Muscle of leg (tissue), 11 donors: ENCODE data around the gene PTPRG. TPM values are rescaled to one million over a fixed set of nuclear protein-coding genes. Genes with fewer than 3 reads are reported as not detected.

Experiments
- DNase-seq: peaks from one replicate; pipeline ENCODE4 v3.0.0; 2013
- H3K27ac ChIP-seq: one replicate; pipeline ENCODE4 v1.5.1; 2013; ENCODE audit warnings: mild to moderate bottlenecking, low read length, control low read depth
- H3K27me3 ChIP-seq: one replicate; pipeline ENCODE4 v1.6.1; 2013; ENCODE audit warnings: low read length; ENCODE audit not compliant: control insufficient read depth, insufficient read depth
- H3K36me3 ChIP-seq: one replicate; pipeline ENCODE4 v1.6.1; 2013; ENCODE audit warnings: low read length; ENCODE audit not compliant: control insufficient read depth, insufficient read depth
- H3K4me1 ChIP-seq: one replicate; pipeline ENCODE4 v1.6.1; 2013; ENCODE audit warnings: low read length; ENCODE audit not compliant: control insufficient read depth, insufficient read depth
- H3K4me3 ChIP-seq: one replicate; pipeline ENCODE4 v1.5.1; 2013; ENCODE audit warnings: low read length, control low read depth
- H3K9me3 ChIP-seq: replicated peaks from 2 replicates; pipeline ENCODE4 v1.6.1; 2013; ENCODE audit warnings: low read depth, low read length; ENCODE audit not compliant: control insufficient read depth
- WGBS: methylation state at CpG from one replicate; pipeline ENCODE4 v1.1.5; 2013; ENCODE audit warnings: missing lambda C conversion rate; ENCODE audit not compliant: insufficient coverage; 5-methylcytosine and 5-hydroxymethylcytosine counted together
- polyA plus RNA-seq, 8 donors: library from polyadenylated mRNA; unstranded; fragments of 120-200 nt; gene quantifications; one replicate each; pipeline versions ENCODE4 v1.2.1 to v1.2.3, GENCODE V29; 2013; ENCODE audit warnings: inconsistent platforms in 1 of 8, low replicate concordance in 1 of 8; ENCODE audit not compliant: insufficient read length in 8 of 8, insufficient read depth in 1 of 8
- total RNA-seq: library from RNA; stranded (reverse); fragments of 120-200 nt; gene quantifications from one replicate; pipeline ENCODE4 v1.2.4, GENCODE V29; 2013

PTPRG gene
- total and polyA plus RNA-seq, 9 donors: 15.7 to 45.7 (median 30.8) TPM

DNA sequence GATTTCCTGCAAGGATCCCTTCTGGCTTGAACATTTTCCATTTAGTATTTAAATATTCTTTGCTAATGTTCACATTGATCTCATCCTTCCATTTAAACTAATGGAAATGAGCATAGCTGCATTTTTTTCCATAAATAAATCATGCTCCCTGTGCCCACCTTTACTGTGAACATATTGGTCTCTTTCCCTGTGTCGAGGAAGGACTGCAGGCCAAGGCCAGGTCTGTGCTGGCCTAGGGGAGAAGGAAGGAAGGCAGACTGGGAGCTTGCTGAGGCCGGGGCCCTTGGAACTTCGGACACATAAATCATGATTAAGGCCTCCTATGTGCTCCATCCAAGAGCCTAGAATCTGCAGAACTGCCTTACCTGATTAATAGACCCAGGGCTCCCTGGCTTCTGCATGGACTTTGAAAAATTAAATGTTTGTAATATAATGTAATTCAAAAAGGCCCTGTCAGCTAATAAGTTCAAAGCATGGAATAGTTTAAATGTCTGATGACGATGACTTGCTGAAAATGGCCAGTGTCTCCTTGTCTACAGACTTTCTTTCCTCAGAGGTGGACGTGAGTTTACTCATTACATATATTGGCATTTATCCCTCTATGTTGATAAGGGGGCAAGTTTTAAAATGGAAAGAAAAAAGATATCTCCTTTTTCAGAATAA lies 636.1 kb downstream of the PTPRG start:
- WGBS: 63% methylated on average over 2 of the region's 5 CpGs
- H3K27ac ChIP-seq: no peak overlapping the region
- H3K4me1 ChIP-seq: no peaks in the 10 kb centered on the region
- no peak for DNase-seq
- no peaks in the 10 kb centered on the region for H3K9me3 ChIP-seq
- H3K36me3 ChIP-seq: peaks cover 24% of the 10 kb centered on the region
- H3K27me3 ChIP-seq: no peaks in the 10 kb centered on the region
- H3K4me3 ChIP-seq: no peak overlapping the region

DNA sequence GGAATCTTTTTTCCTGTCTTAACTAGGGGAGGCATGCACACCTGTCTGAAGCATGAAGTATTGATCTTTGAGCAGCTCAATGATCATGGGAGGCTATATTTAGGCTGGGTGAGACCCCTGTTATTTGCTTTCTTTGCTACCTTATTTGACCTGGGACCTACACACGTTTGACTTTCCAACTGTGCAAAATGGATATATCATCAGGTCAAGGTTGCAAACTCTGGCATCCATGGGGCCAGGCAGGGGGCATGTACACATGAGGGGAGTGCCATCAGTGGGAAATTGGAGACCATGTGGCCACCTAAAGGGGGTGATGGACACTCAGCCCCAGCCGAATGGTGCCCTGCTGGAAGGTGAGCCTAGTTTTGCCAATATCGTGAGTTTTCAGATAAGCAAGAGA lies 637.8 kb downstream of the PTPRG start:
- DNase-seq: no peak
- H3K9me3 ChIP-seq: no peaks in the 10 kb centered on the region
- H3K4me1 ChIP-seq: no peaks in the 10 kb centered on the region
- peaks cover 29% of the 10 kb centered on the region for H3K36me3 ChIP-seq
- 70% methylated on average over 1 of the region's 3 CpGs for WGBS
- no peak overlapping the region for H3K4me3 ChIP-seq
- H3K27me3 ChIP-seq: no peaks in the 10 kb centered on the region
- no peak overlapping the region for H3K27ac ChIP-seq

DNA sequence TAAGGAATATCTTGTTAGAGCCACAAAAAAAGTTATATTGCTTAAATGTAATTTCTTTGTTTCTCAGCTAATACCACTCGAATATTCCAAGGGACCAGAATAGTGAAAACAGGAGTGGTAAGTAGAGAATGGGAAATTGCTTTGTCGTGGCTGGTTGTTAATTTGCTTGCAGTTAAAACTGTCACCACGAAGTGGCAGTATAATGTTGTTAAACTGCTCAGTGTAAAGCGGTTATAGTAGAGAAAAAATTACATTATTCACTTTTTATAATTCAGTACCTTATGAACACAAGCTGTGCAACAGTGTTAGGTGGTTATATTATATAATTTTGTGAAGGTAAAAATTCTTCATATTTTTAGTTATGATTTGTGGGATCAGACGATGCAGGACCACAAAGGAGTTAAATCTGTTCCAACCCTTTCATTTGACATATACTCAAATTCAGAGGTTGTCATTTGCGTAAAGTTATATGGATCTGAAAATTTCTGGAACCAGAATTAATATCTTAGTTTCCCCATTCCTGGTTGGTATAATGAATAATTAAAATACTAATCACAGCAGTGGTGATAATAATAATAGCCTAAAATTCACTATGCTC lies 640.2 kb downstream of the PTPRG start:
- no peak overlapping the region for H3K27ac ChIP-seq
- no CpG with 5 or more reads among the region's 6 CpGs for WGBS
- peaks cover 30% of the 10 kb centered on the region for H3K36me3 ChIP-seq
- no peaks in the 10 kb centered on the region for H3K4me1 ChIP-seq
- peak; percentile 51 for DNase-seq
- H3K27me3 ChIP-seq: no peaks in the 10 kb centered on the region
- no peaks in the 10 kb centered on the region for H3K9me3 ChIP-seq
- H3K4me3 ChIP-seq: no peak overlapping the region

DNA sequence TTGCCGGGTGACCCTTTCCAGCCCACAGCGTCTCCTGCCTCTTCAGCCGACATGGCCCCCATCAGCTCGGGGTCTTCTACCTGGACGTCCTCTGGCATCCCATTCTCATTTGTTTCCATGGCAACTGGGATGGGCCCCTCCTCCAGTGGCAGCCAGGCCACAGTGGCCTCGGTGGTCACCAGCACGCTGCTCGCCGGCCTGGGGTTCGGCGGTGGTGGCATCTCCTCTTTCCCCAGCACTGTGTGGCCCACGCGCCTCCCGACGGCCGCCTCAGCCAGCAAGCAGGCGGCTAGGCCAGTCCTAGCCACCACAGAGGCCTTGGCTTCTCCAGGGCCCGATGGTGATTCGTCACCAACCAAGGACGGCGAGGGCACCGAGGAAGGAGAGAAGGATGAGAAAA lies 641.8 kb downstream of the PTPRG start:
- 95% methylated on average over 20 of the region's 22 CpGs for WGBS
- H3K4me3 ChIP-seq: no peak overlapping the region
- H3K27ac ChIP-seq: no peak overlapping the region
- no peak for DNase-seq
- no peaks in the 10 kb centered on the region for H3K9me3 ChIP-seq
- H3K4me1 ChIP-seq: no peaks in the 10 kb centered on the region
- peaks cover 30% of the 10 kb centered on the region for H3K36me3 ChIP-seq
- no peaks in the 10 kb centered on the region for H3K27me3 ChIP-seq

DNA sequence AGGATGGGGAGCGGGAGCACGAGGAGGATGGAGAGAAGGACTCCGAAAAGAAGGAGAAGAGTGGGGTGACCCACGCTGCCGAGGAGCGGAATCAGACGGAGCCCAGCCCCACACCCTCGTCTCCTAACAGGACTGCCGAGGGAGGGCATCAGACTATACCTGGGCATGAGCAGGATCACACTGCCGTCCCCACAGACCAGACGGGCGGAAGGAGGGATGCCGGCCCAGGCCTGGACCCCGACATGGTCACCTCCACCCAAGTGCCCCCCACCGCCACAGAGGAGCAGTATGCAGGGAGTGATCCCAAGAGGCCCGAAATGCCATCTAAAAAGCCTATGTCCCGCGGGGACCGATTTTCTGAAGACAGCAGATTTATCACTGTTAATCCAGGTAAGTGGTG lies 642.2 kb downstream of the PTPRG start:
- 93% methylated on average over 12 of the region's 19 CpGs for WGBS
- Histone ChIP-seq H3K4me1 (no peaks in the 10 kb centered on the region), H3K4me3 (no peak overlapping the region), H3K27ac (no peak overlapping the region), H3K27me3 (no peaks in the 10 kb centered on the region), H3K9me3 (no peaks in the 10 kb centered on the region), H3K36me3 (peaks cover 30% of the 10 kb centered on the region)
- DNase-seq: no peak

DNA sequence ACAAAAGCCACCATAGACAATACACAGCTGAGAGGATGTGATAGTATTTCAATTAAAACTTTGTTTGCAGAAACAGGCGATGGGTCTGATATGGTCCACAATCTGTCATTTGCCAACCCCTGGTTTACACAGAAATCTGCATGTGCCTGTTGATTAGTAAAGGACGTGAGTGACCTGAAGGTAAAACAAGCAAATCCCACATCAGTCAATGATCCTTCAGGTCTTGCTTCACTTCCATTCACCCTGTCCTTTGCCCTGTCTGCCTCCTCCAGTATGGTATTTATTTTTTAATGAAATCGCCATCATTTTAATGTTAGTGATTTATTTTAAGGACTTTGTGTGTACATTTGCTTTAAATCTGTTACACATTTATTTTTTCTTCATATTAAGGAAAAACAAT lies 645.8 kb downstream of the PTPRG start:
- Histone ChIP-seq H3K36me3 (peaks cover 27% of the 10 kb centered on the region), H3K27ac (no peak overlapping the region), H3K4me3 (no peak overlapping the region), H3K27me3 (no peaks in the 10 kb centered on the region), H3K4me1 (no peaks in the 10 kb centered on the region), H3K9me3 (no peaks in the 10 kb centered on the region)
- no peak for DNase-seq
- WGBS: 100% methylated on average over 1 of the region's 3 CpGs

DNA sequence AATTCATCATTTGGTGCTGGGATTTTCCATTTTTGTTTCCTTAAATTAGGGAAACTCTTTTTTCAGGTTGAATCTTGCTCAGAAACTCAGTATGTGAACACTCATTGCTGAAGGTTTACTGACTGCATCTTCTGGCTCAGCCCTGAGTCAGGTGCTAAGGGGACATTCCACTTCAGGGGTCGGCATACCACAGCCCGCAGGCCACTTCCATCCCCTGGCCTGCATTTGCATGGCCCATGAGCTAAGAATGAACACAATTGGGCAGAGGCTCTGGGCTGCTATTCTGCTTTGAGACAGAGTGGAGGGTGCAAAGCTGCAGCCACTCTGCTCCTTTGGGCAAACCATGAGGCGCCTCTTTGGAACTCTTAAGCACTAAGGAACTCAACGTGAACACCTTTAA lies 647.0 kb downstream of the PTPRG start:
- Histone ChIP-seq H3K27me3 (no peaks in the 10 kb centered on the region), H3K4me1 (no peaks in the 10 kb centered on the region), H3K27ac (no peak overlapping the region), H3K9me3 (no peaks in the 10 kb centered on the region), H3K4me3 (no peak overlapping the region), H3K36me3 (peaks cover 24% of the 10 kb centered on the region)
- 92% methylated on average over 4 of the region's 4 CpGs for WGBS
- DNase-seq: no peak

DNA sequence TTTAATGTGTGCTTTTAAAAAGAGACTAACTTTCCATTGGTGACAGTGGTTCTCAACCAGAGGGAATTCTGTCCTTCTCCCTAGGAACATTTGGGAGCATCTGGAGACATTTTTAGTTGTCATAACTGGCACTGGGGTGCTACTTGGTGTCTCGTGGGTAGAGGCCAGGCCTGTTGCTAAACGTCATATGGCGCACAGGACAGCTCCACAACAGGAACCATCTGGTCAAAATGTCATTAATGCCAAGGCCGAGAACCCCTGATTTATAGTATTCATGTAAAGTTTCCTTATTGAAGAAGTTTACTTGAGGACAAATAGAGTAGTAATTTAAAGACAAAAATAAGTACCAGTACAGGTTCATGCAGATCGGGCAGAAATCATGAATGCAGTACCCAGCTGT lies 647.7 kb downstream of the PTPRG start:
- Histone ChIP-seq H3K4me3 (no peak overlapping the region), H3K36me3 (peaks cover 21% of the 10 kb centered on the region), H3K9me3 (no peaks in the 10 kb centered on the region), H3K27ac (no peak overlapping the region), H3K4me1 (no peaks in the 10 kb centered on the region), H3K27me3 (no peaks in the 10 kb centered on the region)
- 63% methylated on average over 4 of the region's 5 CpGs for WGBS
- no peak for DNase-seq

GRCh38 chr3:62210011-62210410 lies 648.6 kb downstream of the PTPRG start:
- H3K27ac ChIP-seq: no peak overlapping the region
- H3K9me3 ChIP-seq: no peaks in the 10 kb centered on the region
- H3K36me3 ChIP-seq: peaks cover 14% of the 10 kb centered on the region
- no peak for DNase-seq
- WGBS: 38% methylated on average over 2 of the region's 5 CpGs
- no peaks in the 10 kb centered on the region for H3K27me3 ChIP-seq
- H3K4me3 ChIP-seq: no peak overlapping the region
- H3K4me1 ChIP-seq: no peaks in the 10 kb centered on the region

GRCh38 chr3:62211675-62212429 lies 650.5 kb downstream of the PTPRG start:
- Histone ChIP-seq H3K27ac (no peak overlapping the region), H3K4me1 (no peaks in the 10 kb centered on the region), H3K36me3 (peaks cover 5% of the 10 kb centered on the region), H3K9me3 (no peaks in the 10 kb centered on the region), H3K4me3 (no peak overlapping the region), H3K27me3 (no peaks in the 10 kb centered on the region)
- DNase-seq: no peak
- WGBS: 80% methylated on average over 4 of the region's 8 CpGs
